Colonic mucosa (tissue), 4 donors: ENCODE data around the gene TCEAL1. TPM values are rescaled to one million over a fixed set of nuclear protein-coding genes. Genes with fewer than 3 reads are reported as not detected.

ENCODE experiments used
- DNase-seq: peaks from one replicate; pipeline ENCODE4 v3.0.0-alpha.2; 2020
- H3K27ac ChIP-seq: fragments of 200-600 bp; one replicate; pipeline ENCODE4 v1.8.0; 2021
- H3K27me3 ChIP-seq: fragments of 200-600 bp; one replicate; pipeline ENCODE4 v1.8.0; 2021
- H3K36me3 ChIP-seq: fragments of 200-600 bp; one replicate; pipeline ENCODE4 v1.8.0; 2021
- H3K4me1 ChIP-seq: fragments of 200-600 bp; one replicate; pipeline ENCODE4 v1.8.0; 2021; ENCODE audit warnings: mild to moderate bottlenecking
- H3K4me3 ChIP-seq: fragments of 200-600 bp; one replicate; pipeline ENCODE4 v1.8.0; 2021
- H3K9ac ChIP-seq, 2 donors: one replicate each; pipeline ENCODE4 v1.7.0; 2013; ENCODE audit warnings: control low read depth in 2 of 2, low read depth in 2 of 2, low read length in 2 of 2
- H3K9me3 ChIP-seq: fragments of 200-600 bp; one replicate; pipeline ENCODE4 v1.8.0; 2021
- intact Hi-C: fragments of 100-400 bp; cut with DNase I; formaldehyde crosslinking; loops from one replicate; pipeline ENCODE4 v1.14.1; 2022
- total RNA-seq, 2 donors: library from RNA; stranded (reverse); fragmentation: NEBNext Ultra II Directional in 1 of 2; extraction: Animal tissue kit (Norgen Biotek cat#: 25700) in 1 of 2; gene quantifications; one replicate each; pipeline ENCODE4 v1.2.1, GENCODE V29; 2021
- TF ChIP-seq, protein P1 (sequence below): fragments of 200-600 bp; IDR thresholded peaks from one replicate; pipeline ENCODE4 v1.8.0; 2022; ENCODE audit warnings: antibody characterized with exemption, mild to moderate bottlenecking
- donor health status: healthy.
- donor health status: DM: no; HTN: no; CAD: no.
- donor health status: DM: no; HTN: no; CAD: no.

Gene TCEAL1, protein sequence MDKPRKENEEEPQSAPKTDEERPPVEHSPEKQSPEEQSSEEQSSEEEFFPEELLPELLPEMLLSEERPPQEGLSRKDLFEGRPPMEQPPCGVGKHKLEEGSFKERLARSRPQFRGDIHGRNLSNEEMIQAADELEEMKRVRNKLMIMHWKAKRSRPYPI
- total RNA-seq = 10 to 100 TPM; 11.2 to 13.0 TPM

DNA sequence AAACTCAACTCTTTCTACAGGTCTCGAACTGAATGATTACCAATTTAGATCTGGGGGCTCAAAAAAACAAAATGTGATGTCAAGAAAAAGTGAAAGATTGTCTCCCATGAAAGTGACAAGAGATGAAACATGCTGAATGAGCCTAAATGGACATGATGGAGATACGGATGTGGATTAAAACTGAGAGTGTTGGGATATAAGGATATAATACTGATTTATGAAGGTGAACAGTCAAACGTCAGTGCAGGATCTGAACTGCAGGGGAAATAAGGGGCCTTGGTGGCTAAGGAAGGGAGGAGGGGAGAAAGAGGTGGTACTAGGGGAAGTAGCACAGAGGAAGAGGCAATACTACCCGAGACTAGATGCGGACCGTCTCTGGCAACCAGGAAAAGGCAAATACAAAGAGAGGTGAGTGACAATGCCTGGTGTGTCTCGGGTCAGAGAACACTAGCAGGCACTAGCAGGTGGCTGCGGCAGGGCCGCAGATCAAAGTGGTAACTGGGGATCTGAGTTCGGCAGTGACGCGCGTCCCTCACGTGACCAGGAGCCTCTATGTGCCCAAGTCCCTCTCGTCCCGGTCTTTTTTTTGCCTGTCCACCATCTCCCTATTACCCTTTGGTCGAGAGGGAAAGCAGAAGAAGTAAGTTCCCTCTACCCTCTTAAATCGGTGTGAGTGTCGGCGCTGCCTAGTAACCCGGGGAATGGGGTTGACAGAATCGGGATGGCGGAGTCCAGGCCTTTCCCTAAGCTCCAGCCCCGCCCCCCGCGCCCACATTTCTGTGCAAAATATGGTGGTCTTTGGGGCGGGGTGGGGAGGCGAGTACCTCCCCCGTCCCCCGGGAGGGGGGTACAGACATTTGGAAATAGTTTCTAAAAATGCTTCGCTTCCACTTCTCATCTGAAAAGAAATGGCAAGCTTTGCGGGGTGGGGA, at the start of gene TCEAL1:
Gene TCEAL1 (plus strand): TSS at position 590 of the 932 bp plus-strand sequence. CDS start 942 bp downstream, outside the sequence.
- peak within 1 kb of the TSS; percentile 74 to 87 for H3K9ac ChIP-seq
- peak within 1 kb of the TSS; percentile 85 for H3K27ac ChIP-seq
- no peaks in the 10 kb centered on the region for H3K27me3 ChIP-seq
- peak within 1 kb of the TSS; percentile 54 for H3K4me3 ChIP-seq
- H3K9me3 ChIP-seq = no peaks in the 10 kb centered on the region
- no peaks in the 10 kb centered on the region for H3K36me3 ChIP-seq
- H3K4me1 ChIP-seq = no peaks in the 10 kb centered on the region
- intact Hi-C loops = no loop called here
- TF ChIP-seq, protein P1, sequence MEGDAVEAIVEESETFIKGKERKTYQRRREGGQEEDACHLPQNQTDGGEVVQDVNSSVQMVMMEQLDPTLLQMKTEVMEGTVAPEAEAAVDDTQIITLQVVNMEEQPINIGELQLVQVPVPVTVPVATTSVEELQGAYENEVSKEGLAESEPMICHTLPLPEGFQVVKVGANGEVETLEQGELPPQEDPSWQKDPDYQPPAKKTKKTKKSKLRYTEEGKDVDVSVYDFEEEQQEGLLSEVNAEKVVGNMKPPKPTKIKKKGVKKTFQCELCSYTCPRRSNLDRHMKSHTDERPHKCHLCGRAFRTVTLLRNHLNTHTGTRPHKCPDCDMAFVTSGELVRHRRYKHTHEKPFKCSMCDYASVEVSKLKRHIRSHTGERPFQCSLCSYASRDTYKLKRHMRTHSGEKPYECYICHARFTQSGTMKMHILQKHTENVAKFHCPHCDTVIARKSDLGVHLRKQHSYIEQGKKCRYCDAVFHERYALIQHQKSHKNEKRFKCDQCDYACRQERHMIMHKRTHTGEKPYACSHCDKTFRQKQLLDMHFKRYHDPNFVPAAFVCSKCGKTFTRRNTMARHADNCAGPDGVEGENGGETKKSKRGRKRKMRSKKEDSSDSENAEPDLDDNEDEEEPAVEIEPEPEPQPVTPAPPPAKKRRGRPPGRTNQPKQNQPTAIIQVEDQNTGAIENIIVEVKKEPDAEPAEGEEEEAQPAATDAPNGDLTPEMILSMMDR = no peak
- DNase-seq = peak; percentile 70

DNA sequence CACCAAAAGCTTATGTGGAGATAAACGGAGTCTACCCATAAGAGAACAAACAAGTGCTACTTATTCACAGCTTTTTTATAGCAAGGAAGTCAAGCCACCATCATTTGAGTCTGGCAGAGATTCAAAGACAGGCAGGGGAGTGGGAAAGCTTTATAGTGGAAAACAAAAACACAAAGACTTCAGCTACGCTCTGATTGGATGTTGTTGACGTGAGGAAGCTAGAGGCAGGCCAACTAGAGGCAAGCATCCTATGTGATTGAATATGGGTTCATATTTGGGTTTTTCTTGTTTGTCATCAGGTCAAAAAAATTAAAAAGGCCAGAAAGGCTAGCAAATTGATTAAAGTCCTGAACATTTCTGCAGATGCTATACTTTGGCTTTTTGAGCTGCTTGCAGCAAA, 44.2 kb upstream of the TCEAL1 start:
- TF ChIP-seq, protein P1 = no peak
- no peaks in the 10 kb centered on the region for H3K27me3 ChIP-seq
- no peak overlapping the region for H3K9ac ChIP-seq
- no peaks in the 10 kb centered on the region for H3K36me3 ChIP-seq
- no peaks in the 10 kb centered on the region for H3K9me3 ChIP-seq
- no peak for DNase-seq
- no peak overlapping the region for H3K27ac ChIP-seq
- no peak overlapping the region for H3K4me3 ChIP-seq
- no peaks in the 10 kb centered on the region for H3K4me1 ChIP-seq
- intact Hi-C loops = no loop called here

DNA sequence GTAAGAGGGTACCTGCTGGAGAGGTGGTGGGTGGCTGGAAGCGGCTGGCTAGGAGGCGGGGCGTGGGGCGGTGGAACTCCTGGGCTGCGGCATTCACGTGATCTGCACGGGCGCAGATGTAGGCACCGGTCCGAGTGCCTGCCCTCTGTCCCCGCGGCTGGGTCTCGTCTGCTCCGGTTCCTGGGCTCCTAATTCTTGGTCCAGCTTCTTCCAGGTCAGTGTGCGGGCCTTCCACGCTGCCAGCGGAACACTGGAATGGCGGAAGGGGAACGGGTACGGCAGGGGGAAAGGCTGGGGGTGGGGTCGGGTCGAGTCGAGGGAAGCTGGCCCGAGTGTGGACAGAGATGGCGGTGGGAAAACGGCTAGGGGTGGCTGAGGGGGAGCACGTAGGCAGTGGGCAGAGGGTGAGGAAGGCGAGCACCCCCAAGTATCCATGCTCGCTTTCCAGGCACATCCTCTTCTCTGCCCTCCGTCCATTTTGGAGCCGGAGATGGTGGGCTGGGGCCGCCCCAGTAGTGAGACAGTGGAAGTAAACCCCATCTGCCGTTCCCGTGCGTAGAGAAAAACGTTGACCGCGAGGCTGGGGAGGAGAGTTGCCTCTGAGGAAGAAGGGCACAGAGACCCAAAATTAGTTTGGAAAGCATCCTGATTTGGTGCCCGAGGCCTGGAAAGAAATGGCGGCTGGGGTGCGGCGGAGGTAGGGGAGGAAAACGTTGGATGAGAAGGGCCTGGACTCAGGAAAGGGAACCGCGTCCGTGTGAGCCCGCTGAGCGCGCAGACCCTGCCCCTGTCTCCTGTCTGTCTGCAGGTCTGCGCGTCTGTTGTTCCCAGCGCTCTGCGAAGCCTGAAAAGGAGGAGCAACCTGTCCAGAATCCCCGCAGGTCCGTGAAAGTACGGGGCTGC, 43.1 kb upstream of the TCEAL1 start, which contains the start of gene TCEAL4:
Gene TCEAL4 (plus strand): TSS at position 105 of the 903 bp plus-strand sequence. CDS start 1,161 bp downstream, outside the sequence.
- no peaks in the 10 kb centered on the region for H3K36me3 ChIP-seq
- H3K9me3 ChIP-seq = no peaks in the 10 kb centered on the region
- no peaks in the 10 kb centered on the region for H3K27me3 ChIP-seq
- no peaks in the 10 kb centered on the region for H3K4me1 ChIP-seq
- peak within 1 kb of the TSS; percentile 45 for H3K27ac ChIP-seq
- intact Hi-C loops = no loop called here
- peak; percentile 62 for DNase-seq
- H3K4me3 ChIP-seq = peak within 1 kb of the TSS; percentile 54
- TF ChIP-seq, protein P1 = no peak
- peak within 1 kb of the TSS; percentile 66 to 81 for H3K9ac ChIP-seq

DNA sequence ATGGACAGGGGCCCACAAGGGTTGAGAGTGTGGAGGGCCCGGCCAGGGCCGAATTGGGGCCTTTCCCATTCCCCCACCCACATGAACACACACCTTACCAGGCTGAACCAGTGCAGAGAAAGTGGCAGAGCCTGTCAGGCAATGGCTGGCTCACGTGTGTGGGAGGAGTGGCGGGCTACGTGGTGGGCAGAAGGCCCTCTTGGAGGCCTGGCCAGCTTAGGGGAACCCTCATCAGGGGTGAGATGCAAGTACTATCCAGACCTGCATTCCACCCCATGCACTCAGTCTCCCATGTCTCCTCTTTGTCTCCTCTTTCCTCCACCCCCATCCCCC, 42.5 kb upstream of the TCEAL1 start:
- intact Hi-C loops = no loop called here
- peak; percentile 23 for DNase-seq

More for the DNA sequence above, 42.5 kb upstream of the TCEAL1 start:
- TF ChIP-seq, protein P1 = no peak
- Histone ChIP-seq H3K4me1 (no peaks in the 10 kb centered on the region), H3K27ac (peak overlapping the region; percentile 45), H3K36me3 (no peaks in the 10 kb centered on the region), H3K4me3 (peak overlapping the region; percentile 54), H3K9ac (peak overlapping the region; percentile 66 to 81), H3K9me3 (no peaks in the 10 kb centered on the region), H3K27me3 (no peaks in the 10 kb centered on the region)
